GM12878 (cell line): Measurements from ENCODE around the gene GIGYF2. TPM values are rescaled to one million over a fixed set of nuclear protein-coding genes. Genes with fewer than 3 reads are reported as not detected.

ENCODE experiments used
- BCL11A ChIP-seq: IDR thresholded peaks from 2 replicates; pipeline ENCODE4 v1.6.1; 2011; ENCODE audit warnings: low read depth, low read length
- BMI1 ChIP-seq: fragments of 450-650 bp; IDR thresholded peaks from 2 replicates; pipeline ENCODE4 v1.6.1; 2016; ENCODE audit warnings: mild to moderate bottlenecking, moderate library complexity, borderline replicate concordance
- CUX1 ChIP-seq: IDR thresholded peaks from 2 replicates; pipeline ENCODE4 v1.6.1; 2012; ENCODE audit warnings: improper control_type of control experiment, low read depth, low read length; ENCODE audit not compliant: insufficient replicate concordance
- PBX3 ChIP-seq: IDR thresholded peaks from 2 replicates; pipeline ENCODE4 v1.6.1; 2011; ENCODE audit warnings: mild to moderate bottlenecking, low read depth, low read length, moderate library complexity; ENCODE audit not compliant: insufficient replicate concordance
- POLR2AphosphoS5 ChIP-seq: IDR thresholded peaks from 2 replicates; pipeline ENCODE4 v1.6.1; 2011; ENCODE audit warnings: mild to moderate bottlenecking, low read length, inconsistent platforms
- RAD21 ChIP-seq: IDR thresholded peaks from 2 replicates; pipeline ENCODE4 v1.6.1; 2011; ENCODE audit warnings: mild to moderate bottlenecking, low read depth, low read length, moderate library complexity; ENCODE audit not compliant: insufficient read depth
- polyA plus RNA-seq, 11 experiments: library from polyadenylated mRNA; depleted of rRNA in 4 of 11; unstranded in 6 of 11; stranded (reverse) in 5 of 11; fragments of >200 nt; fragmentation: Nextera tagmentation in 4 of 11; fragmentation: Illumina TruSeq in 1 of 11; extraction: Ambion mirVana in 4 of 11; extraction: Trizol in 1 of 11; gene quantifications; 1 replicate in 1 of 11; 2 replicates in 10 of 11; pipeline versions ENCODE4 v1.2.1 to v1.2.3, GENCODE V29; 2011 to 2016; ENCODE audit warnings: inconsistent platforms in 2 of 11, missing spikeins in 2 of 11, low read depth in 1 of 11
- total RNA-seq, 4 experiments: library from RNA; depleted of rRNA in 3 of 4; stranded (reverse); fragments of >200 nt in 3 of 4; fragmentation: Illumina TruSeq in 1 of 4; extraction: Trizol in 1 of 4; gene quantifications; 2 replicates each; pipeline versions ENCODE4 v1.2.1 to v1.2.3, GENCODE V29; 2013 to 2021

The GIGYF2 gene
- total and polyA plus RNA-seq, 10 of the 15 experiments (the other 5 are each of a cell fraction or from before 2014, with no cell fraction given), result 12.2 to 47.2 (median 39.0) TPM

- no peak for TF ChIP-seq PBX3
- no peak for TF ChIP-seq POLR2AphosphoS5
- TF ChIP-seq CUX1, result no peak
- no peak for TF ChIP-seq RAD21
- no peak for TF ChIP-seq BCL11A
- TF ChIP-seq BMI1, result no peak
Measured at GRCh38 chr2:232898592-232899543, 201.7 kb downstream of the GIGYF2 start (continued).
